T follicular helper cell (primary cell): ENCODE data around the gene SCYL2.
"Not testable (repeated sequence)": the region's sequence is repeated elsewhere in the genome, so short reads cannot be mapped to it uniquely, and the experiment has no call there.

Experiments used
- DNase-seq: peaks from one replicate; pipeline ENCODE4 v3.0.0-alpha.2; 2020; ENCODE audit warnings: low read depth

SCYL2 gene

GRCh38 chr12:100324498-100324897, 57.5 kb downstream of the SCYL2 start:
- DNase-seq: no peak

- DNase-seq: no peak
Observed at GRCh38 chr12:100326208-100326607, 59.2 kb downstream of the SCYL2 start.

DNA sequence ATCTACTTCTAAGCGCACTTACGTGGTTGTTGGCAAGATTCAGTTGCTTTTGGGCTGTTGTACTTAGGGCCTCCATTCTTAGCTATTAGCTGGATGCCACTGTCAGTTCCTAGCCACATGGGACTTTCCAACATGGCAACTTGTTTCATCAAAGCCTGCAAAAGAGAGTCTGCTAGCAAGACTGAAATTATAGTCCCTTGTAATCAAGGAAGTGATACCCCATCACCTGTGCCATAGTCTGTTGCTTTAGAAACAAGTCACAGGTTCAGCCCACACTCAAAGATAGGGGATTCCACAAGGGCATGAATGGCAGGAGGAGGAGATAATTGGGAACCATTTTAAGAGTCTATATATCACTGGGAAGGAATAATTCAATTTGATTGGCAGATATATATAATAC, 62.8 kb downstream of the SCYL2 start:
- DNase-seq: no peak

- DNase-seq: no peak
Observed at GRCh38 chr12:100331871-100332270, 64.9 kb downstream of the SCYL2 start.

DNA sequence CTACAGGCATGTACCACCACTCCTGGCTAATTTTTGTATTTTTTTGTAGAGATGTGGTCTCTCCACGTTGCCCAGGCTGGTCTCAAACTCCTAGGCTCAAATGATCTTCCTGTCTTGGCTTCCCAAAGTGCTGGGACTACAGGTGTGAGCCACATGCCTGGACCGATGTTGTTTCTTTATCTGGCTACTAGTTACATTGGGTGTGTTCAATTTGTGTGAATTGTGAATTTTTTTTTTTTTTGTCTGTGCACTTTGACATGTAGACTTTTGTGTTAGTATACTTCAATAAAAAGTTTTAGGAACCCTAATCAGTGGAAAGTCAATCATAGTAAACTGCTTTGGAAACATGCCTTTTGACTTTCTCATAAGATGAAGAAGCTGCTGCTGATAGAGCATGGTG, 65.9 kb downstream of the SCYL2 start:
- no peak for DNase-seq

- DNase-seq: no peak
Observed at GRCh38 chr12:100337299-100337698, 70.3 kb downstream of the SCYL2 start.

- DNase-seq: no peak
Observed at GRCh38 chr12:100337727-100338126, 70.8 kb downstream of the SCYL2 start.

DNA sequence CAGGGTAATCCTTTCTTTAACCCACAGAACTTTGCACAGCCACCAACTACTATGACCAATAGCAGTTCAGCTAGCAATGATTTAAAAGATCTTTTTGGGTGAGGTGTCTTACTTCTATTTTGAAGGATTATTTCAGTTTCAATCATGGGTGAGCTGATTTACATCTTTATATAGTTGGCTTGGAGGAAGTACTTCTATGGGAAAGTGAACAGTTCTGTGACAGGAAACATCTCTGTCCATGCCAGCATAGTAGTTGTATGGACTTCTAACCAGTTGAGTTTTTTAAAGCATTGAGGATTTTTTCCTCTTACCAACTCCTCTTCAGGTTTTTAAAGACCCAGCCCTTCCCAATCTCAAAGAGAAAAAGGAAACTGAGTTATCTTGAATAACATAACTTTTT, 72.1 kb downstream of the SCYL2 start:
- DNase-seq: no peak

DNA sequence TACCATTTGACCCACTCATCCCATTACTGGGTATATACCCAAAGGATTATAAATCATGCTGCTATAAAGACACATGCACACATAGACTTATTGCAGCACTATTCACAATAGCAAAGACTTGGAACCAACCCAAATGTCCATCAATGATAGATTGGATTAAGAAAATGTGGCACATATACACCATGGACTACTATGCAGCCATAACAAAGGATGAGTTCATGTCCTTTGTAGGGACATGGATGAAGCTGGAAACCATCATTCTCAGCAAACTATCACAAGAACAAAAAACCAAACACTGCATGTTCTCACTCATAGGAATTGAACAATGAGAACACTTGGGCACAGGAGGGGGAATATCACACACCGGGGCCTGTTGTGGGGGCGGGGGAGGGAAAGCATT, 75.9 kb downstream of the SCYL2 start:
- DNase-seq: not testable (repeated sequence)

- DNase-seq: not testable (repeated sequence)
Observed at GRCh38 chr12:100344351-100344750, 77.4 kb downstream of the SCYL2 start.

GRCh38 chr12:100345020-100345767, 78.2 kb downstream of the SCYL2 start:
- DNase-seq: no peak

GRCh38 chr12:100346660-100347059, 79.7 kb downstream of the SCYL2 start:
- no peak for DNase-seq

GRCh38 chr12:100348657-100349454, 81.9 kb downstream of the SCYL2 start:
- no peak for DNase-seq

- no peak for DNase-seq
Observed at GRCh38 chr12:100356644-100357223, 89.8 kb downstream of the SCYL2 start, which contains the start of gene SLC17A8. Gene SLC17A8, plus strand, starts transcription at chr12:100357074. Its CDS starts 318 bp downstream, at chr12:100357392.

DNA sequence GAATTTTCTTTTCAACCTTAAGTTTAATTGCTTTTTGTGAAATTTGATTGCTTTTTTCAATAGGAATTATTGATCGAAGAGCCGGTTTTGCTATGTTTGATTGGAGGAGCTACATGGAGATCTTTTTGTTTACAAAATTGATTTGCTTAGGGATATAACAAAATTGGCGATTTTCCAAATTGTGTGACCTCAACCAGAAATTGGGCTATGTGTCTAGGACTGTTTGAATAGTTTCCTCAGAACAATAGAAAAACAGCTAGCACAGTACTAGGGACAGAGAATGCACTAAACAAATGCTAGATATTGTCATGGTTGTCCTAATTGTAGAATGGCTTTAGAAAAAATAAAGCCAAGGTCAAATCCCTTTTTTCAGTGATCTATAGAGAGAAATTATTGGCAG, 92.3 kb downstream of the SCYL2 start:
- DNase-seq: no peak

DNA sequence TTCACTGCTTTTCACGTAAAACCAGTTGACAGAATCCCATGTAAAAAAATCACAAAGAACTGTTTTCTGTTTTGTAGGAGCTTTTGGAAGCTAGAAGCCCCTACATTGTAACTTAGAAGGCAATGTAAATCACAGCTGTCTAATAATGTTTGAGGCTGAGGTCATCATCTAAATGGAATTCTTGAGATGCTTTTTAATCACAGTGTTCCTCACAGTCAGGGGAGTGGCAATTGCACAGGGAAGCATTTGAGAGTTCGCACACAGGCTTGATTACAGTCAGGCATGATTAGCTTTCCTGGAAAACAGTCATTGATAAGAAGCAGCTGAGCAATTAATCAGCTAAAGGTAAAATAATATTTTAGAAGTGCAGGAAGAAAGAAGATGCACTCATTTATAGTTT, 92.8 kb downstream of the SCYL2 start:
- DNase-seq: no peak

DNA sequence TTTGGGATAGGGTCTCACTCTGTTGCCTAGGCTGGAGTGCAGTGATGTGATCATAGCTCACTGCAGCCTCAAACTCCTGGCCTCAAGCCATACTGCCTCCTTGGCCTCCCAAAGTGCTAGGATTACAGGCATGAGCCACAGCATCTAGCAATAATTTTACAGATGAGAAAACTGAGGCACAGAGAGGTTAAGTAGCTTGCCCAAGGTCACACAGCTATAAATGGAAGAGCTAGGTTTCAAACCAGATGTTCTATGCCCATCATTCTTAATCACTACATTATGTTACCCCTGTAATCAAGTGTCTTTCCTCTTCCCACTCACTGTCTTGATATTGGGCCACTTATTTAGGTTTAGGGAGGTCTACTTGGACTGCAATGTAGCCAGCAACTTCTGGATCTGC, 93.5 kb downstream of the SCYL2 start:
- no peak for DNase-seq

- no peak for DNase-seq
Observed at GRCh38 chr12:100364324-100364723, 97.3 kb downstream of the SCYL2 start.

GRCh38 chr12:100365411-100365810, 98.4 kb downstream of the SCYL2 start:
- DNase-seq: no peak

- no peak for DNase-seq
Observed at GRCh38 chr12:100368066-100368465, 101.1 kb downstream of the SCYL2 start.

DNA sequence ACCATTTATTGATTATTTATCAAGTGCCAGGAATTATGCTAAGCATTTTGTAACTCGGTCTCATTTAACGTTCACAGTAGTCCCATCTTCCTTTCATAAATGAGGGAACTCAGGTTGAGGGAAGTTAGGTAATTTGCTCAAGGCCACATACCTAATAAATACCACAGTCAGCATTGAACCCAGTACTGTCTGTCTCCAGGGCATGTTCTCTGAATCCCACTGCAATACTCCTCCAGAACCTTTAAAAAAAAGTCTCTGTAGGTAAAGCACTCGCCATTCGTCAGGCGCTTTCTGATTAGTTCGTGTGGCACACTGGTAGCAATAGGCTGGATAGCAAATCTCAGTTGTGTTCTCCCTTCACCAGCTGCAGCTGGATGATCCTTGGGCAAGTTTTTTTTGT, 104.2 kb downstream of the SCYL2 start:
- no peak for DNase-seq

GRCh38 chr12:100372853-100373640, 106.1 kb downstream of the SCYL2 start:
- DNase-seq: no peak
